ENCODE results near the gene TEX19.

Gene TEX19

GRCh38 chr17:82397449-82398335 is 38.6 kb downstream of the TEX19 start:
- no peak for DNase-seq (ENCODE audit: low read depth)
- H3K4me3 ChIP-seq (ENCODE audit: low read depth, low read length) = no peak overlapping the region
- TF ChIP-seq CTCF (conservative IDR thresholded peaks at IDR 0.05; ENCODE audit: low read depth, low read length) = no peak

GRCh38 chr17:82399041-82399441 is 40.0 kb downstream of the TEX19 start:
- DNase-seq (ENCODE audit: low read depth) = peak; percentile 33
- H3K4me3 ChIP-seq (ENCODE audit: low read depth, low read length) = no peak overlapping the region
- TF ChIP-seq CTCF (conservative IDR thresholded peaks at IDR 0.05; ENCODE audit: low read depth, low read length) = no peak

- no peak overlapping the region for H3K4me3 ChIP-seq (ENCODE audit: low read depth, low read length)
- DNase-seq (ENCODE audit: low read depth) = no peak
- TF ChIP-seq CTCF (conservative IDR thresholded peaks at IDR 0.05; ENCODE audit: low read depth, low read length) = no peak
Observed at GRCh38 chr17:82399601-82400101, 40.6 kb downstream of the TEX19 start.

GRCh38 chr17:82400206-82400605 is 41.2 kb downstream of the TEX19 start:
- TF ChIP-seq CTCF (conservative IDR thresholded peaks at IDR 0.05; ENCODE audit: low read depth, low read length) = no peak
- DNase-seq (ENCODE audit: low read depth) = no peak
- no peak overlapping the region for H3K4me3 ChIP-seq (ENCODE audit: low read depth, low read length)

- no peak for DNase-seq (ENCODE audit: low read depth)
- TF ChIP-seq CTCF (conservative IDR thresholded peaks at IDR 0.05; ENCODE audit: low read depth, low read length) = no peak
- H3K4me3 ChIP-seq (ENCODE audit: low read depth, low read length) = no peak overlapping the region
Observed at GRCh38 chr17:82400830-82401229, 41.8 kb downstream of the TEX19 start.

- DNase-seq (ENCODE audit: low read depth) = no peak
- H3K4me3 ChIP-seq (ENCODE audit: low read depth, low read length) = no peak overlapping the region
- TF ChIP-seq CTCF (conservative IDR thresholded peaks at IDR 0.05; ENCODE audit: low read depth, low read length) = no peak
Observed at GRCh38 chr17:82402865-82403264, 43.8 kb downstream of the TEX19 start.
